ENCODE data around the gene GRID1. TPM values are rescaled to one million over a fixed set of nuclear protein-coding genes. Genes with fewer than 3 reads are reported as not detected.

The GRID1 gene
- total RNA-seq, result 1 to 10 TPM in 1 of 3 donors, under 1 TPM in 2; 0.61 to 1.9 (median 0.87) TPM
- long read RNA-seq, donor 1, partial matches to known transcripts, result 0 of 1 reads
- long read RNA-seq, donor 1, other reads (novel, unspliced or antisense), result 1 of 1 reads
- long read RNA-seq, donor 2, result 0 reads

DNA sequence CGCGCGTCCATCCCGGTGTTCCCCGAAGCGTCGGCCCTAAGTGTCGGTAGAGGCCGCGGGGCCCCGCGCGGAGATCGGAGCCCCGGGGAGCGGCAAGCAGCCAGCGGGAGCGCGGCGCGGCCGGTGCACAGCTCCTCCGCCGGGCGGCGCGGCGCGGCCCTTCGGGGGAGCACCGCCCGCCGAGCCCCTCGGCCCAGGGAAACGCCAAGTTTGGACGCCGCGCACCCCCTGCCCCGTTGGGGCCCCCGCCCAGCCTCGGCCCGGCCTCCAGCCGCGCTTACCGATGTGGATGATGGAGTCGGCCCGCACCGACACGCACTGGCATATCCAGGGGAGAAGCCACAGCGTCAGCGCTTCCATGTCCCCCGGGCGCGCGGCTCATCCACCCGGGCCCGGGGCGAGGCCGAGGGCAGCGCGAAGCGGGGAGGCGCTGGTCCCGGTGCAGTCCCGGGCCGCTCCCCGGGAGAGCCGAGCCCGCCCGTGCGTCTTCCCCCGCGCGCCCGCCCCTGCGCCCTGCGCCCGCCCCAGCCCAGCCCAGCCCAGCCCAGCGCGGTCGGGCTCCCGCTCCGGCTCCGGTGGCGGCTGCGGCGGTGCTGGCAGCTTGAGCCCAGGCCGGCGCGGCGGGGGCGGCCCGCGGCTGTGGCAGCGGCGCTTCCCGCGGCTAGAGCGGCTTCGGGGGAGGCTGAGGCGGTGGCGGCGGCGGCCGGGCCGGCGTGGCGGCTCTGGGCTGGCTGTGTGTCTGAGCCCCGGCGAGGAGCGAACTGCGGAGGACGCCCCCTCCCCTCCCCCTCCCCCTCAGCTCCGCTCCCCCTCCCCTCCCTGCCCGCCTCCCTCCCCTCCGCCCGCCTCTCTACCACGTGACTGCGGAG is at the start of gene GRID1:
GRID1 (minus strand) TSS at position 763 of the 869 bp plus-strand sequence.
- peaks cover 17% of the 10 kb centered on the region for H3K4me1 ChIP-seq (ENCODE audit: low read depth)
- TF ChIP-seq, protein P1, sequence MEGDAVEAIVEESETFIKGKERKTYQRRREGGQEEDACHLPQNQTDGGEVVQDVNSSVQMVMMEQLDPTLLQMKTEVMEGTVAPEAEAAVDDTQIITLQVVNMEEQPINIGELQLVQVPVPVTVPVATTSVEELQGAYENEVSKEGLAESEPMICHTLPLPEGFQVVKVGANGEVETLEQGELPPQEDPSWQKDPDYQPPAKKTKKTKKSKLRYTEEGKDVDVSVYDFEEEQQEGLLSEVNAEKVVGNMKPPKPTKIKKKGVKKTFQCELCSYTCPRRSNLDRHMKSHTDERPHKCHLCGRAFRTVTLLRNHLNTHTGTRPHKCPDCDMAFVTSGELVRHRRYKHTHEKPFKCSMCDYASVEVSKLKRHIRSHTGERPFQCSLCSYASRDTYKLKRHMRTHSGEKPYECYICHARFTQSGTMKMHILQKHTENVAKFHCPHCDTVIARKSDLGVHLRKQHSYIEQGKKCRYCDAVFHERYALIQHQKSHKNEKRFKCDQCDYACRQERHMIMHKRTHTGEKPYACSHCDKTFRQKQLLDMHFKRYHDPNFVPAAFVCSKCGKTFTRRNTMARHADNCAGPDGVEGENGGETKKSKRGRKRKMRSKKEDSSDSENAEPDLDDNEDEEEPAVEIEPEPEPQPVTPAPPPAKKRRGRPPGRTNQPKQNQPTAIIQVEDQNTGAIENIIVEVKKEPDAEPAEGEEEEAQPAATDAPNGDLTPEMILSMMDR (IDR thresholded peaks at IDR 0.05), result no peak
- DNase-seq, result peak in 1 of 3 donors; percentile 49
- H3K36me3 ChIP-seq (ENCODE audit: low read depth), result no peaks in the 10 kb centered on the region
- H3K4me3 ChIP-seq, result no peak within 1 kb of the TSS
- intact Hi-C loops (cut with DNase I, micrococcal nuclease), result no loop called here
- H3K9me3 ChIP-seq, result no peaks in the 10 kb centered on the region
- peak; percentile 39 for ATAC-seq

- TF ChIP-seq, protein P1 (IDR thresholded peaks at IDR 0.05), result no peak
- Histone ChIP-seq H3K4me1 (ENCODE audit: low read depth) (no peaks in the 10 kb centered on the region), H3K4me3 (no peak overlapping the region), H3K9me3 (no peaks in the 10 kb centered on the region), H3K36me3 (ENCODE audit: low read depth) (no peaks in the 10 kb centered on the region)
- no peak for ATAC-seq
- intact Hi-C loops (cut with DNase I, micrococcal nuclease), result no loop called here
- DNase-seq, result no peak
These were observed 49.0 kb upstream of the GRID1 start for GRCh38 chr10:86415583-86415982.

DNA sequence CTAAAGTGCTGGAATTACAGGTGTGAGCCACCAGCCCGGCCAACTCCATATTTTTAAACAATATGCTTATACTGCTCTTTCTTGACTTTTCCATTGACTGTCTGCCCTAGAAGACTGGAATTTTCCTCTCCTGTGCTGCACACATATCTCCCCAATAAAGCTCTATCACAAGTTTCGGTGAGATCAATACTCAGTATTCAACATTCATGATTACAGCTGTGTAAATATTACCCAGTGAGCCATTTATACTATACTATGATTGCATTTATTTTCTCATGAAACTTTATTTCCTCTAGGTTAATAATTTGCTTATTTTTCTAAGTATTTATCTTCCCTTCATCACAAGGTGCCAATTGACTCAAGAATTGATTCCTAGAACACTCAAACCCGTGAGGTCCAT is 48.5 kb upstream of the GRID1 start:
- Histone ChIP-seq H3K4me1 (ENCODE audit: low read depth) (no peaks in the 10 kb centered on the region), H3K36me3 (ENCODE audit: low read depth) (no peaks in the 10 kb centered on the region), H3K4me3 (no peak overlapping the region), H3K9me3 (no peaks in the 10 kb centered on the region)
- TF ChIP-seq, protein P1 (IDR thresholded peaks at IDR 0.05), result no peak
- intact Hi-C loops (cut with DNase I, micrococcal nuclease), result no loop called here
- DNase-seq, result no peak
- peak; percentile 19 for ATAC-seq

GRCh38 chr10:86413046-86413728 is 46.6 kb upstream of the GRID1 start:
- H3K36me3 ChIP-seq (ENCODE audit: low read depth), result no peaks in the 10 kb centered on the region
- TF ChIP-seq, protein P1 (IDR thresholded peaks at IDR 0.05), result no peak
- DNase-seq, result no peak
- no peak overlapping the region for H3K4me3 ChIP-seq
- H3K9me3 ChIP-seq, result no peaks in the 10 kb centered on the region
- H3K4me1 ChIP-seq (ENCODE audit: low read depth), result no peaks in the 10 kb centered on the region
- intact Hi-C loops (cut with DNase I, micrococcal nuclease), result no loop called here
- peak; percentile 56 for ATAC-seq

DNA sequence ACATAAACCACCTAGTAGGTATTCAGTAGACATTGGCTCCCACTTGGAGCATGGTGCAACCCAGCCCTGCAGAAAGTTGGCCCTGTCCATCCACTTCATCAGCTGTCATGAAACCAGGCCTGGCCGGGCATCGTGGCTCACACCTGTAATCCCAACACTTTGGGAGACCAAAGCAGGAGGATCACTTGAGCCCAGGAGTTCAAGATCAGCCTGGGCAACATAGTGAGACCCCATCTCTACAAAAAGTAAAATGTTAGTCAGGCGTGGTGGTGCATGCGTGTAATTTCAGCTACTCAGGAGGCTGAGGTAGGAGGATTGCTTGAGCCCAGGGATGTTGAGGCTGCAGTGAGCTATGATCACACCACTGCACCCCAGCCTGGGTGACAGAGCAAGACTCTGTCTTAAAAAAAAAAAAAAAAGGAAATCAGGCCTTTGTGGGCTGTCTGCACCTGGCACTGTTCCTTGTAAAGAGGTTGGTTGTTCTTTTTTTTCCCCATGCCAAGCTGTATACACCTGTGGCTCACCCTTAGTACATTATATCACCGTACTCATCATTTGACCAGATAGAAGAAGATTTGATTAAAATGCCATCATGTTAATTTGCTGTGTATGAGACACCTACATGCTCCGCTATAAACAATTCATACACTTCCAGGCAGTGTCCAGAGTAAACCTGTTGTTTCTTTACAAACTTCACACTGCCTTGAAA is 45.4 kb upstream of the GRID1 start:
- DNase-seq (no peak), ATAC-seq (peak; percentile 5)
- Histone ChIP-seq H3K4me1 (ENCODE audit: low read depth) (no peaks in the 10 kb centered on the region), H3K36me3 (ENCODE audit: low read depth) (no peaks in the 10 kb centered on the region), H3K9me3 (no peaks in the 10 kb centered on the region), H3K4me3 (no peak overlapping the region)
- intact Hi-C loops (cut with DNase I, micrococcal nuclease), result no loop called here
- TF ChIP-seq, protein P1 (IDR thresholded peaks at IDR 0.05), result no peak
